HG03196 (cell line): ENCODE data around the gene LHX3.
A peak's percentile ranks its signal among the peaks of the same experiment; 100 is the strongest.

Experiments
- ATAC-seq: cut with Tn5 transposase; IDR thresholded peaks from one replicate; pipeline ENCODE4 v1.9.1; 2021; ENCODE audit not compliant: unreplicated experiment

LHX3 gene

DNA sequence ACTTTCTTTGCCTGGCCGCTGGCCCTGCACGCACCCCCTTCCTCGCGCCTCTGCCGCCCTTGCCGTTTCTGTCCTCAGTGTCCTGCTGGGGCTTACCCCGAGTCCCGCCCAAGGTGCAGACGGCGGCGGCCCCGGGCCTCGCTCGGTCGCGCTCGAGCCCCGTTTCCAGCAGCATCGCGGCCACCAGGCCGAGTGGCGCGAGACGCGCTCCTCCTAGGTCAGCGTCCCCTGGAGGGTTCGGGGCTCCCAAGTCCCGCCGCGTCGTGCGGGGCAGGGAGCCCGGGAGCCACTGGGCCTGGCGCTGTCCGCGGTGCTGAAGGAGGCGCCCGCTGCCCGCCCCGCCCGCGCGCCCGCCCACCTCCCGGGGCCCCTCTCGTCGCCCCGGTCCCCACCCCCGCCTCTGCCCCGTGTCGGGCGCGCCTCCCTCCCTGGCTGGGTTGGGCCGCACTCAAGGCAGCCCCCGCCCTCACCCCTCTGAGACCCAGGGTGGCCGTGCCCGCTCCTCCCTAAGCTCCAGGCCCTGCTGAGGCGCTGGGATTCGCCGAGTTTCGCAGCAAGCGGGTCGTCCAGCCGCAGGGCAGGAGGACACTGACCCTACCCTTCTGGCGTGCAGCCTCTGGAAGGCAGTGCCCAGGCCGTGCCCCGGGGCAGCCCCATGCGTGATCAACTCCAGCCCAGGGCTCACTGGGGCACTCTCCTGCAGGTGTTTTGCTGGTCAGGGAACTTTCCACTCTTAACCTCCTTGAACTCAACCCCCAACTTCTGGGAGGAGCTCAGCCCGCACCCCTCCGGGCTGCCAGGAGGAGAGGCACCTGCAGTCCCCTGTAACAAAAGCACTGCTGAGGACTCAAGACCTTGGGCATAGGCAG is at the start of gene LHX3:
Gene LHX3 (minus strand): TSS at position 291 of the 869 bp plus-strand sequence. CDS start 116 bp downstream, at position 175.
- no peak for ATAC-seq

DNA sequence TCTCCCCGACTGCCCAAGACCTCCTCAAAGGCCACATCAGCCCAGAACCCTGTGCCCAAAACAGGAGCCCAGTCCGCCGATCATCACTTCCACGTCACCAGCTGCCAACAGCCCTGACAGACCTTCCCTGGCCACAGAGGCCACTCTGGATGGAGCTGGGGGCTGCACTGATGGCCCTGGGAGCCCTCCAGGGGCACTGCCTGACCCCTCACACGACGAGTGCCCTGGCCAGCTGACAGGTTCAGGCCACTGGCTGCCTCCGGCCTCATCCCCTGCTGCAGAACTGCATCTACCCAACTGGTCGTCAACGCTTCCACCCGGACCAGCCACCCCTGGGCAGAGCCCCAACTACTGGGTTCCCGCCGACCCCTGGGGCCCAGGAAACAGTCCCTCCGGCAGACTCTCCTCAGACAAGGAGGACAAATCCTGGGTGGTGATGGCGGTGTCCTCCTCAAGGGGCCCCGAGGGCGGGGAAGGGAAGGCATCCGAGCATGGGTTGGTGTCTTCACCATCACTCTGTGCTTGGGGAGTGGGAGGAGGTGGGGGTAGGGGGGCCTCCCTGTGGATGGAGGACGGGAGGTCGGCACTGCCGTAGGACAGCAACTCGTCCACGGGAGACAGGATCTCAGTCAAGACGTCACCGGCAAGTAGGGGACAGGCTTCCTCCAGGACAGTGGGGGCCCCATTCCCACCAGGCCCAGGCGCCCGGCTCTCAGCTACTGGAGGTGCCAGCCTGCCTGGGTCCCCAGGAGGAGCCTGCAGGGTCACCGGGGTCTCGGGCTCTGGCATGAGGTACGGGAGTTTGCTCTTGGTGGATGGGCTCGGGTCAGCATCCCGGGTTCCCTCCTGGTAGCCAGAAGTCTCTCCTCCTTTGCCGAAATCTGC is 48.6 kb upstream of the LHX3 start:
- no peak for ATAC-seq

- ATAC-seq = no peak
Measured at GRCh38 chr9:136252846-136253245, 47.9 kb upstream of the LHX3 start.

GRCh38 chr9:136252281-136252680 is 47.4 kb upstream of the LHX3 start:
- ATAC-seq = no peak

GRCh38 chr9:136251264-136252115 is 46.6 kb upstream of the LHX3 start:
- ATAC-seq = no peak

DNA sequence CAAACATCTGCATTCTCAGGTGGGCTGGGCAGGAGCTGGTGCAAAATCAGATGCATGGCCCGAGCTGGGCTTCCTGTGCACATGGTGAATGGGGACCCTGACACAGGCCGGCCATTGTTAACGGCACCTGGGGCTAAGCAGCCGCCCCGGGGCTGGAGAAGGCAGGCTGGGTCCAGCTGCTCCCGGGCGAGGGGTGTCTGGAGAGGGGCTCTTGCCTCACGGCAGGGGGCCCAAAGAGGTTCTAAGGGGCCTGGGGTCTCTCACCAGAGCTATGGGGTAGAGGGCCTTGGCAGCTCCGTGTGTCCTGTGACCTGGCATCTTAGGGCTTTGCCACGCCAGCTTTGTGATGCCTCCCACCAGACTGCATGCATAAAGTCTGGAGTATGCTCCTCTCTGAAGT is 45.7 kb upstream of the LHX3 start:
- ATAC-seq = no peak

GRCh38 chr9:136249877-136250559 is 45.1 kb upstream of the LHX3 start:
- no peak for ATAC-seq

- ATAC-seq = no peak
Measured at GRCh38 chr9:136248951-136249876, 44.3 kb upstream of the LHX3 start.

DNA sequence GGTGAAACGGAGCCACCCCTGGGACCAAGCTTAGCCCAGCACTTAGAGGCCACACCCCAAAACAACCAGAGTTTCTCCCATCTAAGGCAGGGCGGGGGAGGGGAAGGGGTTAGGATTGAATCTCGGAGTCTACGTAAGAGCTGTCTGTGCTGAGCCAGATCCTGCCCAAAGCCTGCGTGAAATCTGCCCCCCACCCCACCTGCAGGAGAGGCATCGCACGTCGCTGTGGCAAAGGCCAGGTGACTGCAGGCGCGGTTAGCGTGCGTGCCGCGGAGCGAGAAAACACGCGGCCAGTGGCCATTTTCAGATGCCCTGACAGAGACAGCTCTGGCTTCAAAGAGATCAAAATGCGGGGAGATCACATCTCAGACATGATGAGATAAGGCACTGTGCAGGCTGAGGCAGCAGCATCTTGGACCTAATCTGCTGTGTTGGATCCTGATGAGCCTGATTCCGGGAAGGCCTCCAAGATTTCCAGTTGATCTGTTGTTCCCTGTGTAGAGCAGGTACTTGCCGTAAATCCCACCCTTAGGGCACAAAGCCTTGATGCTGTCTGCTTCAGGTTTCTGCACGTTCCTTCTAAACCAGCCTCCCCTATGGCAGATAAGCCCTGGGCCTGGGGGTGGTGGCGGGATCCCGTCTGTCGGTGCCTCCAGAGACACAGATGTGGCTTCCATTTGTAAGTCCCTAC is 43.2 kb upstream of the LHX3 start:
- ATAC-seq = no peak

DNA sequence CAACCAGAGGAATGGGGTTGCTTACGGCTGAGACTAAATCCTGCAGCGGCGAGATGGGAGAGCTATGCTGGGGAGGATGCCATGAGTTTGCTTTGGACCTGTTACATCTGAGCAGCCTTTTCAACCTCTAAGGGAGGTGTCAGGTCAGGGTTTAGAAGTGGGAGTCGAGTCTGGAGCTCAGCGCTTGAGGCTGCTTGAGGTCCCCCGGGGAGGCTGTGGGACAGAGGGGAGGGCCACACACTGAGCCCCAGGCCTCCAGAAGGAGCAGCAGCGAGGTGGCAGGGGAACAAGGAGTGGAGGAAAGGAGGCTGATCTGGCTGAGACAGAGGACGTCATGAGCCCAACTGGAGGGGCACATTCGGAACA is 42.6 kb upstream of the LHX3 start:
- no peak for ATAC-seq

GRCh38 chr9:136246849-136247550 is 42.1 kb upstream of the LHX3 start:
- no peak for ATAC-seq

DNA sequence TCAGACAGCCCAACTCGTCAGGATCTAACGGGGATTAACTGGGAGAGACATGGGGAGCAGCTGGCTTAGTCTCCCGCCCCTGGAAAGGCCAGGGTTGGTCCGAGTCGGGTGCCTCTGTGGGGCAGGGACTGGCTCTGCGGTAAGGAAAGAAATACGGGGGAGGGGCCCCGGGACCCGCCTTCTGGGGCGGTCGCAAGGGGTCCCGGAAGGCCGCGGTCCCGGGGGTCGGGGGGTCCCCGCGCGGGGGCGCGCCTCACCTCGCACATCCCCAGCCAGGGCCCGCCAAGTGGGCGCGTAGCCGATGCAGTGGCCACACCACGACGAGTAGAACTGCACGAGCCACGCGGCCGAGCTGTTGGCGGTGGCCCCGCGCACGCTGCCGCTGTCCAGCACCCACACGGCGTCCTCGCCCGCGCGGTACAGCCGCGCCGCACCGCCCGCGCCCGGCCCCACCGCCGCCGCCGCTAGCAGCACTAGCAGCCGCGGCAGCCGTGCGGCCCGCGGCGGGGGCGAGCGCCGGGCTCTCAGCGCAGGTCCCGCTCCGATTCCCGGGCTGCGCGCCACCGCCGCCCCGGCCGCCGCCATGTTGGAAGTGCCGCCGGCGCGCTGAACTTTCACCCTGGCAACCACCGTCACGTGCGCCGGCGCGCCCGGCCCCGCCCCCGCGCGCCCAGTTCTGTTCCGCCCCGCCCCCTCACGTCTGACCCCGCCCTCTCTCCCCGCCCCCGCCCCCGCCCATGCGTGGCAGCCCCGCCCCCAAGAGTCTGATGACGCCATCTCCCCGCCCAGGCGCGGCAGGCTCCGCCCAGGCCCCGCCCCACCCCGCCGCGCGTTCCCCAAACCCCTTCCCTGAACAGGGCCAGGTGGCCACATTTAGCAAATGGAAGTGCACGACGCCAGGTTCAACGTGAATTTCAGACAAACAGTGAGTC is 40.6 kb upstream of the LHX3 start, which contains the start of gene QSOX2:
Gene QSOX2 (minus strand): TSS at position 594 of the 932 bp plus-strand sequence. CDS start 9 bp downstream, at position 585.
- peak; percentile 46 for ATAC-seq

DNA sequence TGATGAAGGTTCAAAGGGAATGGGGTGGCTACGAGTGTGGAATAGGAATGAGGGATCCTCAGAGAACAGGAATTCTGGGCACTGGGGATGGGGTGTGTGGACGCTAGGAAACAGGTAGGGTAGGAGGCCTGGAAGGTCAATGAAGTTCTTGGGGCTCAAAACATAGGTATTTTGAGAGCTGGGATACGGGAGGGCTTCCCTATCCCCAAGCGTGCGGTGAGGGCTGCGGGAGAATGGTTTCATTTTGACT is 40.0 kb upstream of the LHX3 start:
- ATAC-seq = no peak

- ATAC-seq = peak; percentile 31
Measured at GRCh38 chr9:136244122-136244968, 39.4 kb upstream of the LHX3 start.

DNA sequence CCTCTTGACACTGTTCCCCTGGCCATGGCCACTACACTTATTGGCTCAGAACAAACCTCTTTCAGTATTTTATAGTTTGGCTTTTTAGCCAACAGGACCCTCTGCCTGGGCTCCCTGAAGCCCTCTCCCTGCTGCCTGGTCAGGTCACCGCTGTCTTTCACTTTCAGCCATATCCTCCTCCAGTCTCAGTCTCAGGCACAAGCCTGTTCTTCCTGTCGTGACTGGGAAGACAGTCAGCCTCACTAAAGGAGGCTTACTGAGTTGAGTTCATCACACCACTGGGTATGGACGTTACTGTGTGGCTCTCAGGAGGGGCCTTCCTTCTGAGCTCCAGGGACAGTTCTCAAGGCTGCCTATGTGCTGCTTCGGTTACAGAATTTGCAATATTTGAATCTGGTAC is 38.7 kb upstream of the LHX3 start:
- ATAC-seq = no peak

DNA sequence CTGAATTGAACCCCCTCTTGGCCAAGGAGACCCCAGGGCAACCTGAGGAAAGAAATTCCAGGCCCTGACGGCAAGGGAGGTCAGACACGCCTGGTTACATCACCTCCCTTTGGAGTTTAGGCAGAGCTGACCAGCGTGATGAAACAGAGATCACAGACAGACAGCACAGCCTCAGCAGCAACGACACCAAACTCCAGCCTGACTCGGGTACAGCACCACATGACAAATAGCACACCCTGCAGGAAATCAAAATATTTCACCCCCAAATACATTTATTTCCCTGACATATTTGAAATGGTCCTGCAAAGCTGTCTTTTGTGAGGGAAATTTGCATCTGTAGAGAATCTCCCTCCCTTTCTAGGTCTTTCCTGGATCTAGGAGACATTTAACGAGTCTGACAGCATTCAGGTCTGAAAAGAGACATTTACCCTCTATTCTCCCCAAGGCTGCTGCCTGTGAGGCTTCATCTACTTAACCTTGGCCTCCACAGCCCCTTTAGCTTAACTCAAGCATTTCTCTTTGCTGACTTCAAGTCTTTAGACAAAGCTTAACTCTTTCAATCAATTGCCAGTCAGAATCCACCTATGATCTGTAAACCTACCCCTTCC is 38.1 kb upstream of the LHX3 start:
- ATAC-seq = no peak
